ENCODE measurements around the gene NECAB3.
"Not testable (repeated sequence)": the region's sequence is repeated elsewhere in the genome, so short reads cannot be mapped to it uniquely, and the experiment has no call there.

The NECAB3 gene

GRCh38 chr20:33674294-33675135 is at the start of gene NECAB3:
NECAB3 (minus strand) TSS chr20:33674428; CDS start chr20:33674352, 76 bp downstream.
- DNase-seq = peak; percentile 63

- DNase-seq = no peak
Observed at GRCh38 chr20:33721391-33722140, 47.3 kb upstream of the NECAB3 start.

GRCh38 chr20:33719989-33720709 is 45.9 kb upstream of the NECAB3 start, which contains the start of gene PXMP4:
PXMP4 (minus strand) TSS chr20:33720310; CDS start chr20:33720207, 103 bp downstream.
- DNase-seq = peak; percentile 99

GRCh38 chr20:33719277-33719988 is 45.2 kb upstream of the NECAB3 start:
- no peak for DNase-seq

- no peak for DNase-seq
Observed at GRCh38 chr20:33716498-33716897, 42.3 kb upstream of the NECAB3 start.

GRCh38 chr20:33713865-33714367 is 39.7 kb upstream of the NECAB3 start:
- no peak for DNase-seq

GRCh38 chr20:33711446-33711738 is 37.2 kb upstream of the NECAB3 start:
- DNase-seq = no peak

GRCh38 chr20:33710681-33711445 is 36.6 kb upstream of the NECAB3 start:
- no peak for DNase-seq

- DNase-seq = peak; percentile 35
Observed at GRCh38 chr20:33709905-33710541, 35.8 kb upstream of the NECAB3 start.

- DNase-seq = peak; percentile 49
Observed at GRCh38 chr20:33709398-33709797, 35.2 kb upstream of the NECAB3 start.

GRCh38 chr20:33707668-33708067 is 33.4 kb upstream of the NECAB3 start:
- DNase-seq = no peak

- no peak for DNase-seq
Observed at GRCh38 chr20:33704197-33704924, 30.1 kb upstream of the NECAB3 start.

GRCh38 chr20:33703498-33704137 is 29.4 kb upstream of the NECAB3 start:
- DNase-seq = no peak

GRCh38 chr20:33702861-33703260 is 28.6 kb upstream of the NECAB3 start:
- DNase-seq = no peak

- DNase-seq = no peak
Observed at GRCh38 chr20:33701629-33702450, 27.6 kb upstream of the NECAB3 start.

GRCh38 chr20:33700696-33701441 is 26.6 kb upstream of the NECAB3 start:
- not testable (repeated sequence) for DNase-seq

GRCh38 chr20:33698966-33699365 is 24.7 kb upstream of the NECAB3 start:
- DNase-seq = not testable (repeated sequence)

GRCh38 chr20:33697129-33697528 is 22.9 kb upstream of the NECAB3 start:
- DNase-seq = no peak

Measured in hematopoietic multipotent progenitor cell treated with erythropoietin and hydrocortisone succinate and interleukin-3 and kit ligand, for 8 days (in vitro differentiated cells).